ENCODE data around the gene TAGAP. TPM values are rescaled to one million over a fixed set of nuclear protein-coding genes. Genes with fewer than 3 reads are reported as not detected.

Gene TAGAP
- total RNA-seq, 8 experiments from 2014 or later = 0.13 to 1.4 (median 0.26) TPM

- Histone ChIP-seq H3K4me3 (no peak overlapping the region), H3K27ac (no peak overlapping the region), H3K4me1 (replicated peaks in 1 of 2) (no peaks in the 10 kb centered on the region)
- no peak for ATAC-seq (replicated peaks in 6 of 8)
- in situ Hi-C loops (cut with MboI; ENCODE audit: low pct_unique_long_range_greater_than_20kb in 2 of 9, low sequenced_read_pairs in 9 of 9, unreplicated experiment in 9 of 9) = no loop called here
- 0 to 100% (median 56%) methylated on average over 1 of the region's 3 CpGs; no CpG with 5 or more reads in 6 of the 10 experiments for WGBS, 10 experiments
Observed at GRCh38 chr6:159065759-159066329, 21.1 kb upstream of the TAGAP start.

GRCh38 chr6:159065091-159065490 is 20.3 kb upstream of the TAGAP start:
- 33 to 100% (median 78%) methylated on average over 1 to 6 of the region's 6 CpGs; no CpG with 5 or more reads in 1 of the 10 experiments for WGBS, 10 experiments
- in situ Hi-C loops (cut with MboI; ENCODE audit: low pct_unique_long_range_greater_than_20kb in 2 of 9, low sequenced_read_pairs in 9 of 9, unreplicated experiment in 9 of 9) = no loop called here
- H3K27ac ChIP-seq = no peak overlapping the region
- H3K4me3 ChIP-seq = no peak overlapping the region
- no peak for ATAC-seq (replicated peaks in 6 of 8)
- no peaks in the 10 kb centered on the region for H3K4me1 ChIP-seq (replicated peaks in 1 of 2)

GRCh38 chr6:159064477-159064876 is 19.7 kb upstream of the TAGAP start:
- Histone ChIP-seq H3K27ac (no peak overlapping the region), H3K4me1 (replicated peaks in 1 of 2) (no peaks in the 10 kb centered on the region), H3K4me3 (no peak overlapping the region)
- peak in 1 of 8 experiments; percentile 16 for ATAC-seq (replicated peaks in 6 of 8)
- in situ Hi-C loops (cut with MboI; ENCODE audit: low pct_unique_long_range_greater_than_20kb in 2 of 9, low sequenced_read_pairs in 9 of 9, unreplicated experiment in 9 of 9) = no loop called here
- WGBS, 10 experiments = 11 to 93% (median 56%) methylated on average over 3 to 5 of the region's 8 CpGs; no CpG with 5 or more reads in 4 of the 10 experiments

- Histone ChIP-seq H3K4me1 (replicated peaks in 1 of 2) (no peaks in the 10 kb centered on the region), H3K4me3 (no peak overlapping the region), H3K27ac (no peak overlapping the region)
- no peak for ATAC-seq (replicated peaks in 6 of 8)
- 20 to 86% (median 54%) methylated on average over 1 to 4 of the region's 6 CpGs; no CpG with 5 or more reads in 4 of the 10 experiments for WGBS, 10 experiments
- in situ Hi-C loops (cut with MboI; ENCODE audit: low pct_unique_long_range_greater_than_20kb in 2 of 9, low sequenced_read_pairs in 9 of 9, unreplicated experiment in 9 of 9) = no loop called here
Observed at GRCh38 chr6:159063549-159063948, 18.8 kb upstream of the TAGAP start.

GRCh38 chr6:159062976-159063375 is 18.2 kb upstream of the TAGAP start:
- Histone ChIP-seq H3K4me3 (no peak overlapping the region), H3K4me1 (replicated peaks in 1 of 2) (no peaks in the 10 kb centered on the region), H3K27ac (no peak overlapping the region)
- in situ Hi-C loops (cut with MboI; ENCODE audit: low pct_unique_long_range_greater_than_20kb in 2 of 9, low sequenced_read_pairs in 9 of 9, unreplicated experiment in 9 of 9) = no loop called here
- no peak for ATAC-seq (replicated peaks in 6 of 8)
- 10 to 83% (median 67%) methylated on average over 1 to 2 of the region's 2 CpGs; no CpG with 5 or more reads in 4 of the 10 experiments for WGBS, 10 experiments

GRCh38 chr6:159062564-159062945 is 17.8 kb upstream of the TAGAP start:
- no peaks in the 10 kb centered on the region for H3K4me1 ChIP-seq (replicated peaks in 1 of 2)
- in situ Hi-C loops (cut with MboI; ENCODE audit: low pct_unique_long_range_greater_than_20kb in 2 of 9, low sequenced_read_pairs in 9 of 9, unreplicated experiment in 9 of 9) = no loop called here
- H3K4me3 ChIP-seq = no peak overlapping the region
- ATAC-seq (replicated peaks in 6 of 8) = no peak
- 56 to 100% (median 78%) methylated on average over 1 to 3 of the region's 3 CpGs; no CpG with 5 or more reads in 3 of the 10 experiments for WGBS, 10 experiments
- H3K27ac ChIP-seq = no peak overlapping the region

- in situ Hi-C loops (cut with MboI; ENCODE audit: low pct_unique_long_range_greater_than_20kb in 2 of 9, low sequenced_read_pairs in 9 of 9, unreplicated experiment in 9 of 9) = no loop called here
- Histone ChIP-seq H3K4me3 (no peak overlapping the region), H3K27ac (no peak overlapping the region), H3K4me1 (replicated peaks in 1 of 2) (no peaks in the 10 kb centered on the region)
- 15 to 100% (median 79%) methylated on average over 1 to 10 of the region's 10 CpGs; no CpG with 5 or more reads in 1 of the 10 experiments for WGBS, 10 experiments
- no peak for ATAC-seq (replicated peaks in 6 of 8)
Observed at GRCh38 chr6:159061805-159062563, 17.2 kb upstream of the TAGAP start.

- Histone ChIP-seq H3K4me1 (replicated peaks in 1 of 2) (no peaks in the 10 kb centered on the region), H3K27ac (no peak overlapping the region), H3K4me3 (no peak overlapping the region)
- in situ Hi-C loops (cut with MboI; ENCODE audit: low pct_unique_long_range_greater_than_20kb in 2 of 9, low sequenced_read_pairs in 9 of 9, unreplicated experiment in 9 of 9) = no loop called here
- no peak for ATAC-seq (replicated peaks in 6 of 8)
- 20 to 94% (median 60%) methylated on average over 1 to 4 of the region's 7 CpGs; no CpG with 5 or more reads in 4 of the 10 experiments for WGBS, 10 experiments
Observed at GRCh38 chr6:159061146-159061545, 16.4 kb upstream of the TAGAP start.

- Histone ChIP-seq H3K4me3 (no peak overlapping the region), H3K27ac (no peak overlapping the region), H3K4me1 (replicated peaks in 1 of 2) (no peaks in the 10 kb centered on the region)
- no peak for ATAC-seq (replicated peaks in 6 of 8)
- in situ Hi-C loops (cut with MboI; ENCODE audit: low pct_unique_long_range_greater_than_20kb in 2 of 9, low sequenced_read_pairs in 9 of 9, unreplicated experiment in 9 of 9) = no loop called here
- 60 to 100% (median 90%) methylated on average over 2 to 7 of the region's 7 CpGs; no CpG with 5 or more reads in 1 of the 10 experiments for whole genome bisulfite sequencing, 10 experiments
Observed at GRCh38 chr6:159059885-159060506, 15.2 kb upstream of the TAGAP start.

- no peaks in the 10 kb centered on the region for H3K4me1 ChIP-seq (replicated peaks in 1 of 2)
- no peak for ATAC-seq (replicated peaks in 6 of 8)
- in situ Hi-C loops (cut with MboI; ENCODE audit: low pct_unique_long_range_greater_than_20kb in 2 of 9, low sequenced_read_pairs in 9 of 9, unreplicated experiment in 9 of 9) = no loop called here
- no peak overlapping the region for H3K4me3 ChIP-seq
- WGBS, 10 experiments = 44 to 98% (median 84%) methylated on average over 1 to 3 of the region's 3 CpGs
- H3K27ac ChIP-seq = no peak overlapping the region
Observed at GRCh38 chr6:159059141-159059540, 14.3 kb upstream of the TAGAP start.

- Histone ChIP-seq H3K4me1 (replicated peaks in 1 of 2) (no peaks in the 10 kb centered on the region), H3K4me3 (no peak overlapping the region), H3K27ac (no peak overlapping the region)
- no peak for ATAC-seq (replicated peaks in 6 of 8)
- in situ Hi-C loops (cut with MboI; ENCODE audit: low pct_unique_long_range_greater_than_20kb in 2 of 9, low sequenced_read_pairs in 9 of 9, unreplicated experiment in 9 of 9) = no loop called here
- WGBS, 10 experiments = 0 to 89% (median 67%) methylated on average over 1 to 6 of the region's 6 CpGs; no CpG with 5 or more reads in 1 of the 10 experiments
Observed at GRCh38 chr6:159056899-159057298, 12.1 kb upstream of the TAGAP start.

GRCh38 chr6:159056432-159056831 is 11.6 kb upstream of the TAGAP start:
- Histone ChIP-seq H3K4me3 (no peak overlapping the region), H3K27ac (no peak overlapping the region), H3K4me1 (replicated peaks in 1 of 2) (no peaks in the 10 kb centered on the region)
- no peak for ATAC-seq (replicated peaks in 6 of 8)
- 0 to 65% (median 20%) methylated on average over 1 to 2 of the region's 2 CpGs; no CpG with 5 or more reads in 1 of the 10 experiments for WGBS, 10 experiments
- in situ Hi-C loops (cut with MboI; ENCODE audit: low pct_unique_long_range_greater_than_20kb in 2 of 9, low sequenced_read_pairs in 9 of 9, unreplicated experiment in 9 of 9) = no loop called here

- no peak for ATAC-seq (replicated peaks in 6 of 8)
- in situ Hi-C loops (cut with MboI; ENCODE audit: low pct_unique_long_range_greater_than_20kb in 2 of 9, low sequenced_read_pairs in 9 of 9, unreplicated experiment in 9 of 9) = no loop called here
- 50 to 100% (median 73%) methylated on average over 1 to 3 of the region's 3 CpGs; no CpG with 5 or more reads in 2 of the 10 experiments for WGBS, 10 experiments
Observed at GRCh38 chr6:159056003-159056402, 11.2 kb upstream of the TAGAP start.

More at GRCh38 chr6:159056003-159056402, 11.2 kb upstream of the TAGAP start:
- no peak overlapping the region for H3K4me3 ChIP-seq
- H3K27ac ChIP-seq = no peak overlapping the region
- no peaks in the 10 kb centered on the region for H3K4me1 ChIP-seq (replicated peaks in 1 of 2)
